H9 (cell line): Measurements from ENCODE around the gene RPS6KA4. TPM values are rescaled to one million over a fixed set of nuclear protein-coding genes. Genes with fewer than 3 reads are reported as not detected.

ENCODE experiments used
- DNase-seq: peaks from one replicate; pipeline ENCODE4 v3.0.0-alpha.2; 2017
- H2AFZ ChIP-seq: one replicate; pipeline ENCODE4 v1.6.1; 2013; ENCODE audit warnings: mild to moderate bottlenecking, low read length, control low read depth, moderate library complexity
- H2AK5ac ChIP-seq: 2 replicates; pipeline ENCODE4 v1.6.1; 2013; ENCODE audit warnings: low read length, control low read depth, mixed read lengths; ENCODE audit not compliant: insufficient read length
- H2BK120ac ChIP-seq: one replicate; pipeline ENCODE4 v1.6.1; 2013; ENCODE audit warnings: low read depth, mild to moderate bottlenecking, low read length, control low read depth, inconsistent platforms; ENCODE audit not compliant: poor library complexity, severe bottlenecking
- H2BK12ac ChIP-seq: 2 replicates; pipeline ENCODE4 v1.6.1; 2013; ENCODE audit warnings: low read length, control low read depth, mixed read lengths, low read depth; ENCODE audit not compliant: insufficient read length
- H2BK15ac ChIP-seq: 2 replicates; pipeline ENCODE4 v1.6.1; 2013; ENCODE audit warnings: low read depth, low read length, control low read depth
- H2BK20ac ChIP-seq: one replicate; pipeline ENCODE4 v1.6.1; 2013; ENCODE audit warnings: low read depth, mild to moderate bottlenecking, low read length, control low read depth, inconsistent platforms; ENCODE audit not compliant: poor library complexity, severe bottlenecking
- H2BK5ac ChIP-seq: 2 replicates; pipeline ENCODE4 v1.6.1; 2013; ENCODE audit warnings: low read length, control low read depth, mixed read lengths; ENCODE audit not compliant: insufficient read length
- H3K14ac ChIP-seq: 2 replicates; pipeline ENCODE4 v1.6.1; 2013; ENCODE audit warnings: low read length, control low read depth; ENCODE audit not compliant: insufficient read depth
- H3K18ac ChIP-seq: 2 replicates; pipeline ENCODE4 v1.6.1; 2013; ENCODE audit warnings: low read depth, mild to moderate bottlenecking, mixed read lengths, low read length, control low read depth; ENCODE audit not compliant: insufficient read length
- H3K23ac ChIP-seq: 2 replicates; pipeline ENCODE4 v1.6.1; 2013; ENCODE audit warnings: low read length, control low read depth, mixed read lengths, low read depth; ENCODE audit not compliant: insufficient read length
- H3K23me2 ChIP-seq: 2 replicates; pipeline ENCODE4 v1.6.1; 2013; ENCODE audit warnings: low read depth, mild to moderate bottlenecking, mixed read lengths, low read length, control low read depth; ENCODE audit not compliant: insufficient read length, poor library complexity, severe bottlenecking
- H3K27ac ChIP-seq: 2 replicates; pipeline ENCODE4 v1.5.1; 2013; ENCODE audit warnings: low read length, control low read depth, mixed read lengths, low read depth; ENCODE audit not compliant: insufficient read length
- H3K27me3 ChIP-seq: 2 replicates; pipeline ENCODE4 v1.6.1; 2013; ENCODE audit warnings: low read length, control low read depth, inconsistent platforms; ENCODE audit not compliant: insufficient read depth
- H3K4ac ChIP-seq: 2 replicates; pipeline ENCODE4 v1.6.1; 2013; ENCODE audit warnings: low read depth, mild to moderate bottlenecking, control low read depth, inconsistent platforms, low read length, moderate library complexity
- H3K4me1 ChIP-seq: 2 replicates; pipeline ENCODE4 v1.6.1; 2013; ENCODE audit warnings: low read length, control low read depth, inconsistent platforms; ENCODE audit not compliant: insufficient read depth
- H3K4me2 ChIP-seq: 2 replicates; pipeline ENCODE4 v1.6.1; 2013; ENCODE audit warnings: low read length, control low read depth, mixed read lengths; ENCODE audit not compliant: insufficient read length, insufficient read depth
- H3K56ac ChIP-seq: 2 replicates; pipeline ENCODE4 v1.6.1; 2013; ENCODE audit warnings: low read depth, mild to moderate bottlenecking, mixed read lengths, low read length, control low read depth; ENCODE audit not compliant: insufficient read length
- H3K79me1 ChIP-seq: 2 replicates; pipeline ENCODE4 v1.6.1; 2013; ENCODE audit warnings: low read depth, mild to moderate bottlenecking, moderate library complexity, low read length, control low read depth, inconsistent platforms; ENCODE audit not compliant: insufficient read depth, poor library complexity, severe bottlenecking
- H3K79me2 ChIP-seq: 2 replicates; pipeline ENCODE4 v1.6.1; 2013; ENCODE audit warnings: low read length, control low read depth, inconsistent platforms; ENCODE audit not compliant: insufficient read depth
- H3K9ac ChIP-seq: 2 replicates; pipeline ENCODE4 v1.6.1; 2013; ENCODE audit warnings: low read length, control low read depth, mixed read lengths; ENCODE audit not compliant: insufficient read length; ENCODE audit errors: extremely low read depth
- H3K9me3 ChIP-seq: one replicate; pipeline ENCODE4 v1.6.1; 2013; ENCODE audit warnings: low read depth, low read length, inconsistent platforms; ENCODE audit not compliant: control insufficient read depth
- H3T11ph ChIP-seq: one replicate; pipeline ENCODE4 v1.6.1; 2013; ENCODE audit warnings: mild to moderate bottlenecking, low read length, control low read depth, inconsistent platforms
- H4K20me1 ChIP-seq: one replicate; pipeline ENCODE4 v1.6.1; 2013; ENCODE audit not compliant: control insufficient read depth, insufficient read length, insufficient read depth
- H4K5ac ChIP-seq: 2 replicates; pipeline ENCODE4 v1.6.1; 2013; ENCODE audit warnings: low read depth, mild to moderate bottlenecking, mixed read lengths, low read length, control low read depth; ENCODE audit not compliant: insufficient read length
- H4K8ac ChIP-seq: replicated peaks from 2 replicates; pipeline ENCODE4 v1.6.1; 2013; ENCODE audit warnings: low read length, control low read depth, mixed read lengths, low read depth; ENCODE audit not compliant: insufficient read length
- H4K91ac ChIP-seq: 2 replicates; pipeline ENCODE4 v1.6.1; 2013; ENCODE audit warnings: low read depth, mild to moderate bottlenecking, moderate library complexity, mixed read lengths, low read length, control low read depth; ENCODE audit not compliant: insufficient read length
- H3K27ac Mint-ChIP-seq, 3 experiments: 2 replicates in 2 of 3; 3 replicates in 1 of 3; pipeline ENCODE4 v1.8.0; 2020 to 2021; ENCODE audit warnings: mixed read lengths in 3 of 3, mild to moderate bottlenecking in 1 of 3, moderate library complexity in 1 of 3
- H3K27me3 Mint-ChIP-seq: 2 replicates; pipeline ENCODE4 v1.8.0; 2021; ENCODE audit warnings: low read depth, mild to moderate bottlenecking, moderate library complexity, mixed read lengths
- H3K36me3 Mint-ChIP-seq, 3 experiments: 2 replicates in 2 of 3; 3 replicates in 1 of 3; pipeline ENCODE4 v1.8.0; 2020 to 2021; ENCODE audit warnings: low read depth in 3 of 3, mixed read lengths in 3 of 3; ENCODE audit not compliant: insufficient read depth in 1 of 3
- H3K4me1 Mint-ChIP-seq, 2 experiments: 2 replicates each; pipeline ENCODE4 v1.8.0; 2020; ENCODE audit warnings: mixed read lengths in 2 of 2
- H3K4me3 Mint-ChIP-seq, 2 experiments: 2 replicates in 1 of 2; 3 replicates in 1 of 2; pipeline ENCODE4 v1.8.0; 2020 to 2021; ENCODE audit warnings: mild to moderate bottlenecking in 2 of 2, mixed read lengths in 2 of 2, moderate library complexity in 1 of 2
- H3K9me3 Mint-ChIP-seq, 2 experiments: 2 replicates in 1 of 2; 3 replicates in 1 of 2; pipeline ENCODE4 v1.8.0; 2020; ENCODE audit warnings: mild to moderate bottlenecking in 2 of 2, mixed read lengths in 2 of 2, moderate library complexity in 1 of 2
- WGBS: extraction: QIAGEN DNeasy Blood & Tissue Kit; methylation state at CpG from one replicate; pipeline ENCODE4 v1.1.7; 2013; ENCODE audit warnings: missing lambda C conversion rate, low lambda C conversion rate, mixed read lengths; ENCODE audit not compliant: insufficient read length; ENCODE audit errors: extremely low coverage; 5-methylcytosine and 5-hydroxymethylcytosine counted together
- total RNA-seq: library from RNA; stranded (reverse); gene quantifications from 2 replicates; pipeline ENCODE4 v1.2.1, GENCODE V29; 2021
- TF ChIP-seq, protein P1 (sequence below): fragments of 200-600 bp; sonication (generic); conservative IDR thresholded peaks from 3 replicates; pipeline ENCODE4 v1.8.0; 2021; ENCODE audit warnings: antibody characterized with exemption, mild to moderate bottlenecking

RPS6KA4 gene
- total RNA-seq, 1 experiment from 2014 or later: 10.8 TPM

GRCh38 chr11:64362339-64362738, 3.4 kb downstream of the RPS6KA4 start:
- DNase-seq: no peak
- Histone ChIP-seq H3K4me1 (peaks cover 2% of the 10 kb centered on the region; the same call in 1 of the 2 replicates), H3T11ph (no peak overlapping the region), H4K20me1 (peaks cover 2% of the 10 kb centered on the region), H3K9me3 (no peaks in the 10 kb centered on the region), H2AFZ (no peak overlapping the region), H3K27ac (no peak overlapping the region), H3K9ac (no peak overlapping the region), H4K8ac (no peak overlapping the region), H4K5ac (no peak overlapping the region), H2BK12ac (no peak overlapping the region), H3K4ac (no peak overlapping the region), H3K56ac (no peak overlapping the region), H3K23me2 (peaks cover 12% of the 10 kb centered on the region), H3K4me2 (no peak overlapping the region), H2BK15ac (no peak overlapping the region), H3K27me3 (no peaks in the 10 kb centered on the region; the same call in 1 of the 2 replicates), H3K79me2 (no peaks in the 10 kb centered on the region), H3K14ac (no peak overlapping the region), H3K23ac (no peak overlapping the region), H2BK5ac (no peak overlapping the region), H3K79me1 (no peaks in the 10 kb centered on the region), H2BK120ac (no peak overlapping the region), H2AK5ac (no peak overlapping the region), H2BK20ac (no peak overlapping the region), H3K18ac (no peak overlapping the region), H4K91ac (no peak overlapping the region)
- peaks cover 8 to 22% of the 10 kb centered on the region in 2 experiments for H3K4me1 Mint-ChIP-seq
- H3K36me3 Mint-ChIP-seq: peaks cover 18 to 53% (median 42%) of the 10 kb centered on the region in 3 experiments
- H3K27ac Mint-ChIP-seq: no peak overlapping the region
- H3K9me3 Mint-ChIP-seq: no peaks in the 10 kb centered on the region
- no CpG with 5 or more reads among the region's 10 CpGs for WGBS
- no peak overlapping the region; a peak in 1 of 5 replicates for H3K4me3 Mint-ChIP-seq
- no peaks in the 10 kb centered on the region for H3K27me3 Mint-ChIP-seq
- TF ChIP-seq, protein P1, sequence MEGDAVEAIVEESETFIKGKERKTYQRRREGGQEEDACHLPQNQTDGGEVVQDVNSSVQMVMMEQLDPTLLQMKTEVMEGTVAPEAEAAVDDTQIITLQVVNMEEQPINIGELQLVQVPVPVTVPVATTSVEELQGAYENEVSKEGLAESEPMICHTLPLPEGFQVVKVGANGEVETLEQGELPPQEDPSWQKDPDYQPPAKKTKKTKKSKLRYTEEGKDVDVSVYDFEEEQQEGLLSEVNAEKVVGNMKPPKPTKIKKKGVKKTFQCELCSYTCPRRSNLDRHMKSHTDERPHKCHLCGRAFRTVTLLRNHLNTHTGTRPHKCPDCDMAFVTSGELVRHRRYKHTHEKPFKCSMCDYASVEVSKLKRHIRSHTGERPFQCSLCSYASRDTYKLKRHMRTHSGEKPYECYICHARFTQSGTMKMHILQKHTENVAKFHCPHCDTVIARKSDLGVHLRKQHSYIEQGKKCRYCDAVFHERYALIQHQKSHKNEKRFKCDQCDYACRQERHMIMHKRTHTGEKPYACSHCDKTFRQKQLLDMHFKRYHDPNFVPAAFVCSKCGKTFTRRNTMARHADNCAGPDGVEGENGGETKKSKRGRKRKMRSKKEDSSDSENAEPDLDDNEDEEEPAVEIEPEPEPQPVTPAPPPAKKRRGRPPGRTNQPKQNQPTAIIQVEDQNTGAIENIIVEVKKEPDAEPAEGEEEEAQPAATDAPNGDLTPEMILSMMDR: no peak
